Immature natural killer cell (primary cell): Measurements from ENCODE around the gene KLK6. TPM values are rescaled to one million over a fixed set of nuclear protein-coding genes. Genes with fewer than 3 reads are reported as not detected.
"Not testable (repeated sequence)": the region's sequence is repeated elsewhere in the genome, so short reads cannot be mapped to it uniquely, and the experiment has no call there.

ENCODE experiments used
- DNase-seq, 3 donors: peaks; one replicate each; pipeline ENCODE4 v3.0.0; 2022; ENCODE audit warnings: mixed read lengths in 1 of 3
- H3K27ac Mint-ChIP-seq, 6 donors: one replicate each; pipeline ENCODE4 v1.8.0; 2020; ENCODE audit warnings: mixed read lengths in 6 of 6, mild to moderate bottlenecking in 5 of 6, inconsistent platforms in 4 of 6, moderate library complexity in 3 of 6
- H3K27me3 Mint-ChIP-seq, 3 donors: one replicate each; pipeline ENCODE4 v1.8.0; 2020 to 2021; ENCODE audit warnings: low read depth in 3 of 3, mild to moderate bottlenecking in 3 of 3, mixed read lengths in 3 of 3, moderate library complexity in 3 of 3, inconsistent platforms in 1 of 3
- H3K36me3 Mint-ChIP-seq, 3 donors: one replicate each; pipeline ENCODE4 v1.8.0; 2020; ENCODE audit warnings: mixed read lengths in 3 of 3, inconsistent platforms in 2 of 3, mild to moderate bottlenecking in 2 of 3
- H3K4me1 Mint-ChIP-seq, 2 donors: one replicate each; pipeline ENCODE4 v1.8.0; 2020; ENCODE audit warnings: inconsistent platforms in 2 of 2, mild to moderate bottlenecking in 2 of 2, mixed read lengths in 2 of 2, moderate library complexity in 1 of 2
- H3K4me3 Mint-ChIP-seq, 5 donors: one replicate each; pipeline ENCODE4 v1.8.0; 2020; ENCODE audit warnings: mild to moderate bottlenecking in 5 of 5, mixed read lengths in 5 of 5, inconsistent platforms in 3 of 5, moderate library complexity in 3 of 5
- H3K9me3 Mint-ChIP-seq, 6 donors: one replicate each; pipeline ENCODE4 v1.8.0; 2020; ENCODE audit warnings: mild to moderate bottlenecking in 6 of 6, mixed read lengths in 6 of 6, inconsistent platforms in 4 of 6, moderate library complexity in 3 of 6
- polyA plus RNA-seq, 3 donors: library from polyadenylated mRNA; unstranded; fragments of 300-500 nt; fragmentation: Illumina TruSeq; gene quantifications; one replicate each; pipeline ENCODE4 v1.2.3, GENCODE V29; 2021

The KLK6 gene
- polyA plus RNA-seq, 3 donors from 2014 or later = not detected

DNA sequence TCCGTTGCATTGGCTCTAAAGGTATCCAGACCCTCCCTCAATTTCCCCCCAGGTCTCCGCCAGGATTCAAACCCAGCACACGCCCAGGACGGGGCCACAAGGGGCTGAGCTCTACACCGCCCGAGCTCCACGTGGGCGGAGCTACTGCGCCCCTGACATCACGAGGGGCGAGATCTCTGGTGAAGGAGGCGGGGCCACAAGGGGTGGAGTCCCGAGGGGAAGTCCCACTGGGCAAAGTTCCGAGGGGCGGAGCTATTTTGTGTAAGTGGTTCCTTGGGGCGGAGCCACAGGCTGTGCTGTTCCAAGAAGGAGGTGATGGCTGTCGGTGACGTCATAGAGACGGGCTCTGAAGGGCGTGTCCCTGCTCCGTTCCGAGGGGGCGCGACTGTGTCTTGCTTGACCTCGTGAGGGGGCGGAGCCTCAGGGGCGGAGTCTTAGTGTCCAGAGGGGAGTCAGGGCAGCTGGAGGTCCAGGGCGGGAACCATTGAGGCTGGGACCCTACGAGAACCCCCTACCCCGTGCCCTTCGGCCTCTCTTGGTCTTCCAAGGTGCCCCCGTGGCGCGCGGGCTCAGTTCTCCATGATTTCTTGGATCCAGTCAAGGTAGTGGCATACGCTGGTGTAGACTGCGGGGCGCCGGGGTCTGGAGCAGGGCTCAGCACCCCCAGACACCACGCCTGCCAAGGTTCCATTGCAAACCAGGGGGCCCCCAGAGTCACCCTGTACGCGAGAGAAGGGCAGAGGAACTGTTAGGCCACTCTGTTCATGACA is 33.3 kb upstream of the KLK6 start:
- H3K9me3 Mint-ChIP-seq = peaks cover 0 to 2% (median 0%) of the 10 kb centered on the region in 6 donors
- H3K27me3 Mint-ChIP-seq = peaks cover 5 to 18% (median 12%) of the 10 kb centered on the region in 3 donors
- H3K4me3 Mint-ChIP-seq = no peak overlapping the region
- no peaks in the 10 kb centered on the region for H3K4me1 Mint-ChIP-seq
- peak in 1 of 3 donors; percentile 19 for DNase-seq
- peak overlapping the region in 1 of 6 donors; percentile 34 for H3K27ac Mint-ChIP-seq
- no peaks in the 10 kb centered on the region for H3K36me3 Mint-ChIP-seq

DNA sequence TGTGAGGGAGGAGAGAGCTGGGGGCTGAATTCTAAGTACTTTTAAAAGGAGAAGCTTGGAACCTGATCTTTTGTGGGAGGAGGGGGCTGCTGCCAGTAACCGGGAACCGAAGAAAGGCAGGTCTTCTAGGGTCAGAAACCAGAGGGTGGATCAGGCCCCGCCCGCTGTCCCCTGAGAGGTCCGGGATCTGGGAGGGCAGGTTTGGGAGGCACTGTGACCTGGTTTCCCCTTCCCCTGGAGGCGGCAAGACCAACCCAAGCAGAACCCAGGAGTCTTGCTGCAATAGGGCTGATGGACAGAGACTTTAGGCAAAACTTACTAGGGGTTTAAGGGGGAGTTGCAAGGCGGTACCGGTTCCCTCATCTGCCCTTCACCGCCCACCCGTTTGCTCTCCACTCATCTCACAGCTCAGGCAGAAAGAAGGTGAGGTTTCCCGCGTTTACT is 32.7 kb upstream of the KLK6 start:
- Mint-ChIP-seq H3K36me3 (no peaks in the 10 kb centered on the region), H3K4me1 (no peaks in the 10 kb centered on the region), H3K4me3 (no peak overlapping the region), H3K27ac (no peak overlapping the region), H3K27me3 (peaks cover 5 to 18% (median 8%) of the 10 kb centered on the region in 3 donors), H3K9me3 (peaks cover 0 to 2% (median 0%) of the 10 kb centered on the region in 6 donors)
- no peak for DNase-seq

DNA sequence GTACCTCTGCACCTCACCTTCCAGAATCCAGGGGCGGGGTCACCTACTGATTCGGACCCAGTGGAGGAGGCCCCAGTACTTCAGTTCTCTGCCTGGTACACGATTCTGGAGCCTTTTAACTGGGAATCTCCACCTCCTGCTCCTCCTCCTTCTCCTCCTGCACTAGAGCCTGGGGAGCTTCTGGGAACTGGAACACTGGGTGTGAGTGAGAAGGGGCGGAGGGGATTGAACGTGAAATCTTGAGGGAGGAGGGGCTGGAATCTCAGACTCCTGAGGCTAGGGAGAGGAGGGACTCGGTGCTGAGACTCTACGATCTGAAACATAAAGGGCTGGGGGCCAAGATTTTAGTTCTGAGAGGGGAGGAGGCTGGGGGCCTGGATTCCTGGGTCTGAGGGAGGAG is 32.1 kb upstream of the KLK6 start, which contains the start of gene KLK8:
KLK8 (minus strand) TSS at position 90 of the 400 bp plus-strand sequence. CDS start 437 bp downstream, outside the sequence.
- Mint-ChIP-seq H3K36me3 (no peaks in the 10 kb centered on the region), H3K27me3 (peaks cover 5 to 18% (median 10%) of the 10 kb centered on the region in 3 donors), H3K27ac (no peak within 1 kb of the TSS), H3K4me1 (no peaks in the 10 kb centered on the region), H3K4me3 (no peak within 1 kb of the TSS), H3K9me3 (peaks cover 0 to 2% (median 0%) of the 10 kb centered on the region in 6 donors)
- DNase-seq = no peak

DNA sequence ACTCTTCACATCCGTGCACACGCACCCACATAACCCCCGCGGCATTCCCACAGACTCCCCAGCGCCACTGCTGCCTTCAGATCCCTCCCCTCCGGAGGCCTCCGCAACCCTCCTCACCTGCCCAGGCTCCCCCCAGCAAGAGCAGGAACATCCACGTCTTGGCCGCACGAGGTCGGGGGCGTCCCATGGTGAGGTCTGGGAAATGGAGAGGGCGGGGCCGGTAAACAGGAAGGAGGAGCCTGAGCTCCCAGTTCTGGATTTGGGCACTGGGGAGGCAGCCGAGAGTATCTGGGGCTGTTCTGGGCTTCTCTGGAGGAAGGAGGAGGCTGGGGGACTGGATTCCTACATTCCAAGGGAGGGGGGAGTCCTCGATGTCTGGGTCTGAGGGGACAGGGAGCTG is 31.6 kb upstream of the KLK6 start:
- no peaks in the 10 kb centered on the region for H3K36me3 Mint-ChIP-seq
- no peaks in the 10 kb centered on the region for H3K4me1 Mint-ChIP-seq
- no peak for DNase-seq
- no peak overlapping the region for H3K27ac Mint-ChIP-seq
- H3K9me3 Mint-ChIP-seq = peaks cover 0 to 2% (median 0%) of the 10 kb centered on the region in 6 donors
- H3K4me3 Mint-ChIP-seq = no peak overlapping the region
- H3K27me3 Mint-ChIP-seq = peaks cover 8 to 18% (median 10%) of the 10 kb centered on the region in 3 donors

DNA sequence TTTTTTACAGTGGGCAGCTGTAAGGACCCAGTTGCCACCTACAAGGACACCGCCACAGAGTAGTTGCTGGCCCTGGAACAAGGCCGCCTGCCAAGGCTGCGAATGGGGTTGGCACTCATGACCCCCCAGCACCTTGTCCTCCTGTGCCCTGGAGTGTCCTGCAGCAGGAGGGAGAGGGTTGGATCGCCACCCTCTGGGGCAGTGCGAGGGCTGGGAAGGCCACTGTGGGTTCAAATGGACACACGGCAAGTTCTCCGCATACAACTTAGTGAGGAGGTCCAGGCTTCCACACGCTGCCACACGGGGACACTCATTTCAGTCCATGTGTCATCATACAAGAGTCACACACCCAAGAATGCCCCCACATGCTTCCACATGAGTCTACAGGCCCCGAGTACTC is 31.0 kb upstream of the KLK6 start:
- peaks cover 8 to 18% (median 10%) of the 10 kb centered on the region in 3 donors for H3K27me3 Mint-ChIP-seq
- H3K4me3 Mint-ChIP-seq = no peak overlapping the region
- DNase-seq = no peak
- no peaks in the 10 kb centered on the region for H3K36me3 Mint-ChIP-seq
- no peaks in the 10 kb centered on the region for H3K4me1 Mint-ChIP-seq
- peaks cover 0 to 2% (median 0%) of the 10 kb centered on the region in 6 donors for H3K9me3 Mint-ChIP-seq
- H3K27ac Mint-ChIP-seq = no peak overlapping the region

DNA sequence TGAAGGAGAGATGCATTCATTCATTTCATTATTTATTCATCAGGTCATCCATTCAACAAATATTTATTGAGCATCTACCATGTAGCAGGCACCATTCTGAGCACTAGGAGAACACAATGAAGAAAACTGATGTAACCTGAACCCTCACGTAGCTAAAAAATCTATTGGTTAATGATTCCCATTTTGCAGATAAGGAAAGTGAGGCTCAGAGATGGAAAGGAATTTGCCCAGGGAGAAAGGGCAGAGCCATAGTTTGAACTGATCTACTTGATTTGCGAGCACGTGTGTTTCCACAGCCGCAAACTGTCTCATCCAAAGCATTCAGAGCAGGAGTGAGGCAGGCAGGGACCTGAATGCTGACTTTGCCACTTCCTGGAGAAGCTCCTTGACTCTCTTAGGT is 29.3 kb upstream of the KLK6 start:
- H3K9me3 Mint-ChIP-seq = peaks cover 0 to 2% (median 0%) of the 10 kb centered on the region in 6 donors
- H3K27me3 Mint-ChIP-seq = peaks cover 9 to 17% (median 10%) of the 10 kb centered on the region in 3 donors
- no peak overlapping the region for H3K4me3 Mint-ChIP-seq
- H3K4me1 Mint-ChIP-seq = no peaks in the 10 kb centered on the region
- DNase-seq = no peak
- no peak overlapping the region for H3K27ac Mint-ChIP-seq
- no peaks in the 10 kb centered on the region for H3K36me3 Mint-ChIP-seq

DNA sequence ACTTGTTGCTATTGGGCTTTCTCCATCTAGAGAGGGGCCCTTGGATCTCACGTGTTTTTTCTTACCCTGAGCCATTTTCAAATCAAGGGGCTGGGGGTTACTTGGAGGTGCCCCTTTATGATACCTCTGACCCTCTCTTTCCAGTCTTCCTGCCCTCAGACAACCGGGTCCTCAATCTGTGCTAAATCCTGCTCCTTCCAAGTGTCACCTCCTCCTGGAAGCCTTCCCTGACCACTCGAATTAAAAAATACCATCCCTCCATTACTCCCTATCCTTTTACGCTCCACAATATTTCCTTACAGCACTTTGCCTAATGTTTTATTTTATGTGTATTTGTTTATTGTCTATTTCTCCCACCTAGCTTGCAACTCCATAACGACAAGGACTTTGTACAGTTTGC is 28.7 kb upstream of the KLK6 start:
- no peak overlapping the region for H3K4me3 Mint-ChIP-seq
- DNase-seq = no peak
- H3K27me3 Mint-ChIP-seq = peaks cover 6 to 17% (median 8%) of the 10 kb centered on the region in 3 donors
- peaks cover 0 to 2% (median 0%) of the 10 kb centered on the region in 6 donors for H3K9me3 Mint-ChIP-seq
- no peak overlapping the region for H3K27ac Mint-ChIP-seq
- no peaks in the 10 kb centered on the region for H3K36me3 Mint-ChIP-seq
- H3K4me1 Mint-ChIP-seq = no peaks in the 10 kb centered on the region

DNA sequence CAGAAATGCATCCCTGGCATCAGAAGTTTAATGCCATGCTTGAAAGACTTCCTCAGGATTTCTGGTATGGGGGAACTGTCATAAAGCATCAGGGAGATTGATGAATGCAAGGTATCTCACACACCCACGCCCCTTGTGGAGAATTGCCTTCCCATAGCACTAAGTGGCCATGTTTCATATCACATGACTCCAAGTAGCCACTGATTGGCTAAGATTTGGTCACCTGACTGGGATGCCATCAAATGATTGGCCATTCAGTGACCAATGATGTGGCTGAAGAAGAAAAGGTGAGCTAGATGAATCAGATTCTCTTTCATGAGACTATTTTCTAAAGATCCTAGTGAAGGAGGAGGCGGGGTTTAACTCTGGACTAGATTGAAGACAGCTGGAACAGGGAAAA is 24.7 kb upstream of the KLK6 start:
- H3K27me3 Mint-ChIP-seq = peaks cover 7 to 12% (median 12%) of the 10 kb centered on the region in 3 donors
- DNase-seq = no peak
- no peak overlapping the region for H3K4me3 Mint-ChIP-seq
- no peaks in the 10 kb centered on the region for H3K4me1 Mint-ChIP-seq
- no peaks in the 10 kb centered on the region for H3K36me3 Mint-ChIP-seq
- no peaks in the 10 kb centered on the region for H3K9me3 Mint-ChIP-seq
- no peak overlapping the region for H3K27ac Mint-ChIP-seq

DNA sequence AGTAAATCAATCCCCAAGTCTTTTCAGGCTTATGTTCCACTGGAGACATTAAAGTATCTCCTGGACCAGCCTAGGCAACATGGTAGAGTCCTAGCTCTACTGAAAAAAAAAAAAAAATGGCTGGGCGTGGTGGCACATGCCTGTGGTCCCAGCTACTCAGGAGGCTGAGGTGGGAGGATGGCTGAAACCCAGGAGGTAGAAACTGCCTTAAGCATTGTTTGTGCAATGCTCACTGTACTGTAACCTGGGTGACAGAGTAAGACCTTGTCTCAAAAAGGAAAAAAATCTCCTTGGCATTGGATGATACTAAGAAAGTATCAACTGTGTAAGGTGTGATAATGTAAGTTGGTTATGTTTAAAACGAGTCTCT is 23.3 kb upstream of the KLK6 start:
- Mint-ChIP-seq H3K27me3 (peaks cover 8 to 16% (median 9%) of the 10 kb centered on the region in 3 donors), H3K36me3 (no peaks in the 10 kb centered on the region), H3K9me3 (no peaks in the 10 kb centered on the region), H3K4me1 (no peaks in the 10 kb centered on the region), H3K4me3 (no peak overlapping the region), H3K27ac (no peak overlapping the region)
- DNase-seq = no peak

DNA sequence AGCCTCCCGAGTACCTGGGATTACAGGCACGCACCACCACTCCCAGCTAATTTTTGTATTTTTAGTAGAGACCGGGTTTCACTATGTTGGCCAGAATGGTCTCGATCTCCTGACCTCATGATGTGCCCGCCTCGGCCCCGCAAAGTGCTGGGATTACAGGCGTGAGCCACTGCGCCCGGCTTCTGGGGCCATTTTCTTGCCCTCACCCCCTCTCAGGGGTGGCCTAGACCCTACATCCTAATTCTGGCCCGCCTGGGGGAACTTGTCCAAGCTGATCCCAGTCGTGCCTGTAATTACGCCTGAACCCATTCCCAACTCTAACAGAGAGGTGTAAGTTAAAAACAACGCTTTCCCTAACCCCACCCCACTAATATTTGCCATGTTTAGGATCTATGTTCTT is 15.0 kb upstream of the KLK6 start:
- H3K4me1 Mint-ChIP-seq, H3K27ac Mint-ChIP-seq, DNase-seq, H3K9me3 Mint-ChIP-seq, H3K36me3 Mint-ChIP-seq, H3K4me3 Mint-ChIP-seq: not testable (repeated sequence)
- H3K27me3 Mint-ChIP-seq = peaks cover 9 to 22% (median 18%) of the 10 kb centered on the region in 3 donors

DNA sequence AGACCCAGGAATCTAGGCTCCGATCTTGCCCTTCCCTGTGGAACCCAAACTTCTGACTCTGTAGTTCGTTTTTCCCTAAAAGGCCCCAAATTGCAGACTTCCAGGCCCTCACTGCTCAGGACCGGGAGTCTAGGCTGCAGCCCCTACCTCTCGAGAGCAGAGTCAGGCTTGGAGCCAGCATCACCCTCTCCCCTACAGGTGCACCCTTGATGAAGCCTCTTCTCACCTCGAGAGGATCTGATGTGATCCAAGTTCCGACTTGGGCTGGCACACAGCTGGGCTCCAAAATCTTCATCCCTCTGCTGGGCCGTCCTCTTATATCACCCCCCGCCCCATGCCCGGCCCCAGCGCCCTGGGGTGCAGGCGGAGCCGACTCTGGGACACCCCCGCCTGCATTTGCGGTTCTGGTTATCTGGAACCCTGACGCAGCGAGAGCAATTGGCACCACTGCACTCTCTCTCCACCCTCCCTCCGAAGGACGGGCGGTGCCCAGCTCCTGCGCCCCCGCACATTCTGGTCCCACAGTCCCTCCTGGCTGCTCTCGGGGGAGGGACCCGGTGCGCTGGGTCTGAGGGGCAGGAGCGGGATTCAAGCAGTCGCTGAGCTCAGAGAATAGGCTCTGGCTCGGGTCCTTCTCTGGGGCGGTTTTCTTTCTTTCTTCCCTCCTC is 14.4 kb upstream of the KLK6 start, which contains the start of gene KLK7:
KLK7 (minus strand) TSS at position 293 of the 668 bp plus-strand sequence. CDS start 1,518 bp downstream, outside the sequence.
- Mint-ChIP-seq H3K27me3 (peaks cover 10 to 18% (median 17%) of the 10 kb centered on the region in 3 donors), H3K4me1 (no peaks in the 10 kb centered on the region), H3K4me3 (no peak within 1 kb of the TSS), H3K27ac (no peak within 1 kb of the TSS), H3K36me3 (peaks cover 0 to 4% (median 0%) of the 10 kb centered on the region in 3 donors), H3K9me3 (no peaks in the 10 kb centered on the region)
- DNase-seq = no peak

DNA sequence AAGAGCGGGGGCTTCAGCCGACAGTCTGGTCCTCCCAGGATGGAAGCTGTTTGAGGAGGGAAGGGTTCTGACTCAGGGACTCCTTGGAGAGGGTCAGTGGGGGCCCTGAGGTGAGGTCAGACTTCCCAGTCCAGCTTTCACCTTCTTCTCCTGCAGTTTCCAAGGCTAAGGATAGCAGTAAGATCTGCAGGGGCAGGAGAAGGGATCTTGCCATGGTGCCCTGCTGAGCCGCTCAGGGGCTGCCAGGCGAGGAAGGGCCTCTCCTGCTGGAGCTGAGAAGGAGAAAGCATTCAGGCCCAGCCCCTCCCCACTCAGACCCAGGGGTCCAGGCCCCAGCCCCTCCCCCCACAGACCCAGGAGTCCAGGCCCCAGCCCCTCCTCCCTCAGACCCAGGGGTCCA is 12.8 kb upstream of the KLK6 start:
- Mint-ChIP-seq H3K4me1 (no peaks in the 10 kb centered on the region), H3K27me3 (peaks cover 8 to 17% (median 16%) of the 10 kb centered on the region in 3 donors), H3K9me3 (peaks cover 0 to 2% (median 0%) of the 10 kb centered on the region in 6 donors), H3K4me3 (no peak overlapping the region), H3K27ac (no peak overlapping the region), H3K36me3 (peaks cover 0 to 4% (median 0%) of the 10 kb centered on the region in 3 donors)
- no peak for DNase-seq

DNA sequence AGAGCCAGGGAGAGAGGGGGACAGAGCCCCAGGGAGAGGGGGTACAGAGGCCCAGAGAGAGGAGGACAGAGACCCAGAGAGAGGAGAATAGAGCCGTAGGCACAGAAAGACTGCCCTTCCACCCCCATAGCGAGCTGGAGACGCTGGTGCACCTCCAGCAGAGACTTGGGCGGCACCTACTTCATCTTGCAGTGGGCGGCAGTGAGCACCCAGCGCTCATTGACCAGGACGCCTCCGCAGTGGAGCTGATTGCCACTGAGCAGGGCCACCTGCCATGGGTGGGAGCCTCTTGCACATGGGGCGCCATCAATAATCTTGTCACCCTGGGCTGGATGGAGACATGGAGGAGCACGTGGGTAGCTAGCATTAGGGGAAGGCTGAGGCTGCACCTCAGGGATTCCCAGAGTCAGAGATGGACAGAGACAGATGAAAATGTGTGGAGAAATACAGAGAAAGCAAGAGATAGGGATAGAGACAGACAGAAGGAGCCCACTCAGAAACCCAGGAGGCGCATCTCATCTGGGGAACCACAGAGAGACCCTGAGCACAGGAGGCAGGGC is 12.3 kb upstream of the KLK6 start:
- no peak overlapping the region for H3K27ac Mint-ChIP-seq
- no peak overlapping the region for H3K4me3 Mint-ChIP-seq
- peaks cover 8 to 18% (median 17%) of the 10 kb centered on the region in 3 donors for H3K27me3 Mint-ChIP-seq
- DNase-seq = no peak
- no peaks in the 10 kb centered on the region for H3K4me1 Mint-ChIP-seq
- peaks cover 0 to 4% (median 0%) of the 10 kb centered on the region in 3 donors for H3K36me3 Mint-ChIP-seq
- H3K9me3 Mint-ChIP-seq = peaks cover 0 to 2% (median 0%) of the 10 kb centered on the region in 6 donors

DNA sequence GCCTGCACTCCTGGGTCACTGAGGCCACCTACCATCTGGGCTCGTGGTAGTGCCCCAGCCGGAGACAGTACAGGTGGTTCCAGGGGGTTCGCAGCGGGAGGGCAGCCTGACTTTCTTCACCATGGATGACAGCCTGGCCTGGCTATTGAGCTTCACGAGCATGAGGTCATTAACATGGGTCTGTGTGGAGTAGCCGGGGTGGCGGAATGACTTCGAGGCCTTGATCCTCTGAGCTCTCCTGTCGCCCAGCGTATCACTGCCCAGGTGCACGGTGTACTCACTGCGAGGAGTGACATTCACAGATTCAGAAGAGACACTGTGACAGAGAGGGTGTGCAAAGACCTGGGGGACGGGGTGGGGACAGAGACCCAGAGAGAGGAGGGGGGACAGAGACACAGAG is 10.8 kb upstream of the KLK6 start:
- Mint-ChIP-seq H3K4me3 (no peak overlapping the region), H3K27ac (no peak overlapping the region), H3K4me1 (no peaks in the 10 kb centered on the region), H3K27me3 (peaks cover 11 to 22% (median 17%) of the 10 kb centered on the region in 3 donors), H3K9me3 (peaks cover 0 to 2% (median 0%) of the 10 kb centered on the region in 6 donors), H3K36me3 (no peaks in the 10 kb centered on the region)
- no peak for DNase-seq
